H1 (cell line): ENCODE data around the gene EGF. TPM values are rescaled to one million over a fixed set of nuclear protein-coding genes. Genes with fewer than 3 reads are reported as not detected.

Experiments
- CTCF ChIA-PET: fragments of 300-600 bp; sonication (Branson Sonifier 250); formaldehyde crosslinking; loops from one replicate; lab custom pipeline; 2021; ENCODE audit not compliant: partially characterized antibody; lab: Charles Lee
- POLR2A ChIA-PET: fragments of 300-600 bp; sonication (Branson Sonifier 250); formaldehyde crosslinking; loops from one replicate; lab custom pipeline; 2021; ENCODE audit warnings: inconsistent platforms; ENCODE audit not compliant: partially characterized antibody; lab: Charles Lee
- DNase-seq, 2 experiments: peaks; one replicate each; pipeline versions ENCODE4 v3.0.0 to v3.0.0-alpha.2; 2010 to 2022; ENCODE audit warnings: low spot score in 2 of 2, low read depth in 1 of 2, mixed read lengths in 1 of 2
- FAIRE-seq: peaks from 2 replicates; lab custom pipeline; 2011; peaks lifted over from hg19 to GRCh38; lab: Jason Lieb, UNC
- H2AFZ ChIP-seq: 2 replicates; pipeline ENCODE4 v1.8.1; 2012; ENCODE audit warnings: low read length, inconsistent platforms
- H2AK5ac ChIP-seq: 2 replicates; pipeline ENCODE4 v1.6.1; 2013; ENCODE audit warnings: low read depth, low read length
- H2BK120ac ChIP-seq: replicated peaks from 2 replicates; pipeline ENCODE3; 2013; ENCODE audit warnings: low read depth, low read length, inconsistent platforms
- H2BK12ac ChIP-seq: 2 replicates; pipeline ENCODE4 v1.6.1; 2013; ENCODE audit warnings: low read depth, low read length
- H2BK15ac ChIP-seq: 2 replicates; pipeline ENCODE4 v1.6.1; 2013; ENCODE audit warnings: low read length
- H2BK20ac ChIP-seq: 2 replicates; pipeline ENCODE4 v1.6.1; 2013; ENCODE audit warnings: low read length
- H2BK5ac ChIP-seq: 2 replicates; pipeline ENCODE4 v1.6.1; 2013; ENCODE audit warnings: low read depth, low read length
- H3K14ac ChIP-seq: 2 replicates; pipeline ENCODE4 v1.6.1; 2013; ENCODE audit warnings: inconsistent platforms; ENCODE audit not compliant: insufficient read length
- H3K18ac ChIP-seq: 2 replicates; pipeline ENCODE4 v1.6.1; 2013; ENCODE audit warnings: low read length; ENCODE audit errors: extremely low read depth
- H3K23ac ChIP-seq: 2 replicates; pipeline ENCODE4 v1.6.1; 2013; ENCODE audit warnings: inconsistent platforms; ENCODE audit not compliant: insufficient read length
- H3K23me2 ChIP-seq: 2 replicates; pipeline ENCODE4 v1.6.1; 2013; ENCODE audit warnings: low read depth, low read length
- H3K27ac ChIP-seq: 2 replicates; pipeline ENCODE4 v1.6.1; 2011; ENCODE audit warnings: low read depth, low read length, inconsistent platforms
- H3K27me3 ChIP-seq, 4 experiments: replicated peaks in 1 of 4; 1 replicate in 1 of 4; 2 replicates in 3 of 4; pipeline versions ENCODE4 v1.6.1 to v1.8.1; 2011 to 2013; ENCODE audit warnings: low read length in 3 of 4, mild to moderate bottlenecking in 3 of 4, inconsistent platforms in 2 of 4, mixed read lengths in 2 of 4, moderate library complexity in 1 of 4; ENCODE audit not compliant: control insufficient read depth in 3 of 4, insufficient read depth in 3 of 4; ENCODE audit errors: extremely low read depth in 1 of 4
- H3K36me3 ChIP-seq, 4 experiments: 2 replicates each; pipeline versions ENCODE4 v1.6.1 to v1.8.1; 2011 to 2013; ENCODE audit warnings: mild to moderate bottlenecking in 4 of 4, low read length in 3 of 4, moderate library complexity in 2 of 4, control low read depth in 1 of 4, inconsistent platforms in 1 of 4; ENCODE audit not compliant: insufficient read depth in 4 of 4, control insufficient read depth in 2 of 4
- H3K4ac ChIP-seq: replicated peaks from 2 replicates; pipeline ENCODE3; 2013; ENCODE audit warnings: low read length, low read depth, mixed read lengths, inconsistent platforms; ENCODE audit not compliant: insufficient read length
- H3K4me1 ChIP-seq, 4 experiments: replicated peaks in 1 of 4; 1 replicate in 1 of 4; 2 replicates in 3 of 4; pipeline versions ENCODE4 v1.6.1 to v1.8.1; 2011 to 2013; ENCODE audit warnings: low read length in 3 of 4, inconsistent platforms in 2 of 4, mixed read lengths in 1 of 4; ENCODE audit not compliant: insufficient read depth in 4 of 4, control insufficient read depth in 3 of 4
- H3K4me2 ChIP-seq, 2 experiments: 2 replicates each; pipeline versions ENCODE4 v1.6.1 to v1.8.1; 2011 to 2013; ENCODE audit warnings: low read depth in 2 of 2, low read length in 2 of 2, control low read depth in 1 of 2, inconsistent platforms in 1 of 2, mild to moderate bottlenecking in 1 of 2; ENCODE audit not compliant: insufficient read depth in 1 of 2
- H3K4me3 ChIP-seq, 4 experiments: fragments of 200-600, 300-600 bp in 1 of 4; sonication (generic), shearing (Covaris generic), sonication (Bioruptor Twin) in 1 of 4; 2 replicates each; pipeline versions ENCODE4 v1.5.1 to v1.8.1; 2011 to 2016; ENCODE audit warnings: low read length in 4 of 4, low read depth in 3 of 4, control low read depth in 2 of 4, inconsistent platforms in 2 of 4, mild to moderate bottlenecking in 2 of 4, mixed read lengths in 1 of 4, moderate library complexity in 1 of 4; ENCODE audit not compliant: insufficient read depth in 2 of 4; ENCODE audit errors: extremely low read depth in 1 of 4
- H3K56ac ChIP-seq: replicated peaks from 2 replicates; pipeline ENCODE3; 2013; ENCODE audit warnings: low read depth, mild to moderate bottlenecking, mixed read lengths, low read length, inconsistent platforms; ENCODE audit not compliant: insufficient read length
- H3K79me1 ChIP-seq: 2 replicates; pipeline ENCODE4 v1.6.1; 2013; ENCODE audit warnings: low read depth, low read length, control low read depth
- H3K79me2 ChIP-seq, 2 experiments: 2 replicates each; pipeline versions ENCODE4 v1.6.1 to v1.8.1; 2012 to 2013; ENCODE audit warnings: low read length in 2 of 2, mild to moderate bottlenecking in 2 of 2, inconsistent platforms in 1 of 2; ENCODE audit not compliant: insufficient read depth in 2 of 2, control insufficient read depth in 1 of 2
- H3K9ac ChIP-seq, 4 experiments: replicated peaks in 1 of 4; 1 replicate in 1 of 4; 2 replicates in 3 of 4; pipeline versions ENCODE4 v1.6.1 to v1.8.1; 2011 to 2013; ENCODE audit warnings: low read depth in 3 of 4, low read length in 3 of 4, control low read depth in 2 of 4, mild to moderate bottlenecking in 2 of 4, moderate library complexity in 2 of 4, inconsistent platforms in 1 of 4; ENCODE audit errors: extremely low read depth in 1 of 4
- H3K9me3 ChIP-seq, 2 experiments: 2 replicates each; pipeline versions ENCODE4 v1.6.1 to v1.8.1; 2012 to 2013; ENCODE audit warnings: mild to moderate bottlenecking in 2 of 2, moderate library complexity in 2 of 2, control low read depth in 1 of 2, inconsistent platforms in 1 of 2, low read depth in 1 of 2, low read length in 1 of 2, mixed read lengths in 1 of 2; ENCODE audit not compliant: insufficient read depth in 2 of 2
- H4K20me1 ChIP-seq, 2 experiments: replicated peaks in 1 of 2; 2 replicates each; pipeline versions ENCODE3 to v1.8.1; 2011 to 2013; ENCODE audit warnings: inconsistent platforms in 2 of 2, low read length in 2 of 2, mild to moderate bottlenecking in 1 of 2; ENCODE audit not compliant: insufficient read depth in 2 of 2, control insufficient read depth in 1 of 2
- H4K5ac ChIP-seq: 2 replicates; pipeline ENCODE4 v1.6.1; 2013; ENCODE audit warnings: low read length, low read depth, mixed read lengths, inconsistent platforms; ENCODE audit not compliant: insufficient read length
- H4K8ac ChIP-seq: 2 replicates; pipeline ENCODE4 v1.8.0; 2013; ENCODE audit warnings: mild to moderate bottlenecking, moderate library complexity, low read length, inconsistent platforms; ENCODE audit not compliant: insufficient read depth; ENCODE audit errors: extremely low read depth
- H4K91ac ChIP-seq: replicated peaks from 2 replicates; pipeline ENCODE3; 2013; ENCODE audit warnings: low read length, mixed read lengths, inconsistent platforms; ENCODE audit not compliant: insufficient read length
- EZH2 ChIP-seq: fragments of 200-600 bp; sonication (generic); IDR thresholded peaks from 2 replicates; pipeline ENCODE4 v1.7.1; 2012; ENCODE audit warnings: low read depth, mild to moderate bottlenecking, moderate library complexity, low read length, inconsistent platforms; ENCODE audit not compliant: severe bottlenecking
- RAD21 ChIP-seq, 2 experiments: IDR thresholded peaks in 1 of 2; conservative IDR thresholded peaks in 1 of 2; 2 replicates each; pipeline ENCODE4 v1.6.1; 2011; ENCODE audit warnings: low read depth in 2 of 2, low read length in 2 of 2, improper control_type of control experiment in 1 of 2, inconsistent platforms in 1 of 2, mild to moderate bottlenecking in 1 of 2, moderate library complexity in 1 of 2
- WGBS, 2 experiments: shearing (Covaris generic) in 1 of 2; methylation state at CpG; one replicate each; pipeline versions ENCODE4 v1.1.6 to v1.1.7; 2013 to 2015; ENCODE audit warnings: low lambda C conversion rate in 2 of 2, mixed read lengths in 2 of 2, inconsistent platforms in 1 of 2, low coverage in 1 of 2, missing lambda C conversion rate in 1 of 2; ENCODE audit not compliant: insufficient replicate concordance in 2 of 2, insufficient coverage in 1 of 2, insufficient read length in 1 of 2; ENCODE audit errors: extremely low coverage in 1 of 2, missing lambda C conversion rate in 1 of 2; 5-methylcytosine and 5-hydroxymethylcytosine counted together
- polyA plus RNA-seq, 7 experiments: library from polyadenylated mRNA; depleted of rRNA in 3 of 7; stranded (reverse) in 5 of 7; unstranded in 2 of 7; fragments of >200 nt in 5 of 7; fragments of 200-250 nt in 2 of 7; gene quantifications; 1 replicate in 5 of 7; 2 replicates in 1 of 7; 4 replicates in 1 of 7; pipeline versions ENCODE4 v1.2.1 to v1.2.3, GENCODE V29; 2011 to 2013; ENCODE audit warnings: missing spikeins in 2 of 7, mixed read lengths in 2 of 7
- total RNA-seq: library from RNA; stranded (reverse); fragmentation: NEBNext Ultra II Directional; extraction: Animal tissue kit (Norgen Biotek cat#: 25700); gene quantifications from 2 replicates; pipeline ENCODE4 v1.2.1, GENCODE V29; 2021
- TF ChIP-seq, protein P1 (sequence below): IDR thresholded peaks from 2 replicates; pipeline ENCODE4 v1.6.1; 2011; ENCODE audit warnings: low read length, improper control_type of control experiment

The EGF gene
- total and polyA plus RNA-seq, 2 of the 8 experiments (the other 6 are each of a cell fraction or from before 2014, with no cell fraction given) = 1.5 to 2.6 TPM

DNA sequence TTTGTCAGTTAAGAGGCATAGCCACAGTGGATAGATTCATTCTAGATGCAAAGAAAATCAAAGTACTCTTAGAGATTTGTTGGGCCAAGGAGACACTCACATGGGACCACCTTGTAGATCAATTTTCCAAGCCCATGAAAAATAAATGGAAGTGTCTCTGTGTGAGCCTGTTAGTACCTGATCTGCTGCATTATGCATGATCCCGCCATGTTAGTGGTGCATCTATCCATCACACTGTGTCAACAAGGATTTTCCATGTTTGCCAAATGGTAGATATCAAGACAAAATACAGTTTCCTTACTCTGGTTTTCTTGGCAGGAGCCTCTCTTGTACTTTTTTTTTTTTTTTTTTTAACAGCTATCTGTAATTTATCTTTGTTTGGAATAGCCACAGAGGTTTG, 112.4 kb downstream of the EGF start:
- no peak overlapping the region for H3K9ac ChIP-seq
- H2BK12ac ChIP-seq = no peak overlapping the region
- POLR2A ChIA-PET = no interaction called here
- no peak for FAIRE-seq
- no peak overlapping the region for H3K4ac ChIP-seq
- H2BK120ac ChIP-seq = no peak overlapping the region
- 90% methylated on average over 1 of the region's 1 CpG; no CpG with 5 or more reads in 1 of the 2 experiments for WGBS, 2 experiments
- no peak overlapping the region for H4K5ac ChIP-seq
- H2BK5ac ChIP-seq = no peak overlapping the region
- no peak overlapping the region for H3K27ac ChIP-seq
- no peaks in the 10 kb centered on the region for H3K23me2 ChIP-seq
- H3K79me2 ChIP-seq = no peaks in the 10 kb centered on the region
- no peak for DNase-seq
- H3K27me3 ChIP-seq = no peaks in the 10 kb centered on the region
- H3K4me1 ChIP-seq = peaks cover 0 to 3% (median 0%) of the 10 kb centered on the region in 4 experiments; a peak in 2 of 7 replicates
- no peak overlapping the region for H3K4me3 ChIP-seq
- no peaks in the 10 kb centered on the region for H3K36me3 ChIP-seq
- no peak overlapping the region for H3K4me2 ChIP-seq
- H3K18ac ChIP-seq = no peak overlapping the region
- no peak overlapping the region for H2BK20ac ChIP-seq
- no peaks in the 10 kb centered on the region for H3K79me1 ChIP-seq
- no peak overlapping the region for H4K8ac ChIP-seq
- H3K14ac ChIP-seq = no peak overlapping the region
- CTCF ChIA-PET = interaction anchor here (0.7 to 1.3 kb wide), 3 partner anchors 19 to 46 kb away, joined by 3 to 6 read pairs (median 3); no protein-coding TSS in a partner anchor
- no peak overlapping the region for H2AFZ ChIP-seq
- H3K23ac ChIP-seq = no peak overlapping the region
- no peaks in the 10 kb centered on the region for H4K20me1 ChIP-seq
- H4K91ac ChIP-seq = no peak overlapping the region
- H3K56ac ChIP-seq = no peak overlapping the region
- H2BK15ac ChIP-seq = no peak overlapping the region
- no peak overlapping the region for H2AK5ac ChIP-seq
- H3K9me3 ChIP-seq = no peaks in the 10 kb centered on the region
- TF ChIP-seq, protein P1, sequence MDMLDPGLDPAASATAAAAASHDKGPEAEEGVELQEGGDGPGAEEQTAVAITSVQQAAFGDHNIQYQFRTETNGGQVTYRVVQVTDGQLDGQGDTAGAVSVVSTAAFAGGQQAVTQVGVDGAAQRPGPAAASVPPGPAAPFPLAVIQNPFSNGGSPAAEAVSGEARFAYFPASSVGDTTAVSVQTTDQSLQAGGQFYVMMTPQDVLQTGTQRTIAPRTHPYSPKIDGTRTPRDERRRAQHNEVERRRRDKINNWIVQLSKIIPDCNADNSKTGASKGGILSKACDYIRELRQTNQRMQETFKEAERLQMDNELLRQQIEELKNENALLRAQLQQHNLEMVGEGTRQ = no peak
- TF ChIP-seq EZH2 = no peak
- no peak for TF ChIP-seq RAD21 (IDR thresholded peaks at IDR 0.05 in 1 of 2, conservative IDR thresholded peaks at IDR 0.05 in 1 of 2; ENCODE audit: low read depth in 2 of 2, low read length in 2 of 2)
